ENCODE results near the gene NUCKS1.

- TF ChIP-seq SP1 (IDR thresholded peaks at IDR 0.05) = no peak
- no peak for TF ChIP-seq SP1 (CRISPR knock-in tag; IDR thresholded peaks at IDR 0.05)
- TF ChIP-seq CTCF (CRISPR knock-in tag; IDR thresholded peaks at IDR 0.05) = no peak
- no peak for TF ChIP-seq PHF8 (CRISPR knock-in tag; IDR thresholded peaks at IDR 0.05)
- TF ChIP-seq ZBTB43 (CRISPR knock-in tag; conservative IDR thresholded peaks at IDR 0.05) = no peak
- no peak for TF ChIP-seq CHCHD3 (CRISPR knock-in tag; IDR thresholded peaks at IDR 0.05)
- TF ChIP-seq HNRNPK (IDR thresholded peaks at IDR 0.05; ENCODE audit: low read depth, low read length, poor library complexity, severe bottlenecking) = no peak
- TF ChIP-seq EP300 (IDR thresholded peaks at IDR 0.05; ENCODE audit: low read depth in 2 of 2, low read length in 2 of 2) = no peak
- no peak for TF ChIP-seq EP300 (CRISPR knock-in tag; IDR thresholded peaks at IDR 0.05; ENCODE audit: borderline replicate concordance)
- TF ChIP-seq ZNF335 (CRISPR knock-in tag; IDR thresholded peaks at IDR 0.05) = no peak
- no peak for TF ChIP-seq KDM1A (CRISPR knock-in tag; IDR thresholded peaks at IDR 0.05)
- no peak for TF ChIP-seq ARID2 (CRISPR knock-in tag; IDR thresholded peaks at IDR 0.05; ENCODE audit: borderline replicate concordance)
- no peak for TF ChIP-seq GATA4 (IDR thresholded peaks at IDR 0.05; ENCODE audit: borderline replicate concordance, low read depth)
- no peak for TF ChIP-seq EZH2 (conservative IDR thresholded peaks at IDR 0.05; ENCODE audit: low read depth, low read length)
- TF ChIP-seq POLR2AphosphoS5 (IDR thresholded peaks at IDR 0.05; ENCODE audit: low read depth, low read length) = no peak
- no peak for TF ChIP-seq KAT7 (CRISPR knock-in tag; IDR thresholded peaks at IDR 0.05; ENCODE audit: borderline replicate concordance)
Observed at GRCh38 chr1:205767248-205767647, 17.3 kb upstream of the NUCKS1 start.

All from HepG2 (cell line).